HCT116 (cell line): ENCODE results near the gene PROX1. TPM values are rescaled to one million over a fixed set of nuclear protein-coding genes. Genes with fewer than 3 reads are reported as not detected.

Source experiments
- ATAC-seq: fragments of 200-7000 bp; cut with Tn5 transposase; 2 replicates; pipeline ENCODE4 v1.9.1; 2020; ENCODE audit warnings: mild to moderate bottlenecking, moderate library complexity
- BruUV-seq: library from RNA; stranded (reverse); fragments of 400-500 nt; replicated peaks from 2 replicates; lab custom pipeline; 2021; lab: Mats Ljungman, UMichigan
- CTCF ChIA-PET: fragments of 300-600 bp; sonication (Branson Sonifier 250); formaldehyde crosslinking; loops from one replicate; lab custom pipeline; 2021; ENCODE audit warnings: antibody characterized with exemption; lab: Charles Lee
- POLR2A ChIA-PET: fragments of 300-600, 350-600 bp; sonication (Branson Sonifier 250); formaldehyde crosslinking; loops from one replicate; lab custom pipeline; 2021; ENCODE audit warnings: antibody characterized with exemption; lab: Charles Lee
- RAD21 ChIA-PET, 2 experiments: fragments of 300-600 bp; sonication (Branson Sonifier 250); formaldehyde crosslinking; loops; one replicate each; lab custom pipeline; 2023; ENCODE audit warnings: low total read pairs in 2 of 2; ENCODE audit not compliant: uncharacterized antibody in 2 of 2, unreplicated experiment in 2 of 2, low non-redundant PET in 1 of 2; lab: Charles Lee
- DNase-seq: peaks from one replicate; pipeline ENCODE4 v3.0.0-alpha.2; 2010; ENCODE audit warnings: low read depth, low spot score
- H2AFZ ChIP-seq: fragments of 200-600 bp; shearing (Covaris generic), sonication (generic); 2 replicates; pipeline ENCODE4 v1.6.1; 2017; ENCODE audit warnings: low read depth, mixed run types, mixed read lengths, antibody characterized with exemption, low read length; ENCODE audit not compliant: poor library complexity, severe bottlenecking
- H3K27ac ChIP-seq: 2 replicates; pipeline ENCODE4 v1.5.1; 2012; ENCODE audit warnings: low read depth, low read length
- H3K27me3 ChIP-seq: fragments of 200-600 bp; sonication (generic); 2 replicates; pipeline ENCODE4 v1.6.1; 2016; ENCODE audit warnings: mixed run types, low read length, mixed read lengths; ENCODE audit not compliant: insufficient read depth
- H3K36me3 ChIP-seq, 2 experiments: fragments of 200-500 bp in 1 of 2; fragments of 200-600 bp in 1 of 2; sonication (Bioruptor generic) in 1 of 2; sonication (generic) in 1 of 2; 2 replicates each; pipeline versions ENCODE4 v1.5.1 to v1.6.1; 2014 to 2016; ENCODE audit warnings: low read length in 2 of 2, inconsistent platforms in 1 of 2, mixed read lengths in 1 of 2, mixed run types in 1 of 2; ENCODE audit not compliant: insufficient read depth in 2 of 2, control insufficient read depth in 1 of 2
- H3K4me1 ChIP-seq, 2 experiments: fragments of 200-600 bp in 1 of 2; sonication (generic) in 1 of 2; 2 replicates each; pipeline versions ENCODE4 v1.5.1 to v1.6.1; 2012 to 2017; ENCODE audit warnings: low read length in 2 of 2, inconsistent platforms in 1 of 2, mild to moderate bottlenecking in 1 of 2, mixed read lengths in 1 of 2, mixed run types in 1 of 2, moderate library complexity in 1 of 2; ENCODE audit not compliant: insufficient read depth in 2 of 2, control insufficient read depth in 1 of 2
- H3K4me2 ChIP-seq: fragments of 200-600 bp; sonication (generic); 2 replicates; pipeline ENCODE4 v1.6.1; 2017; ENCODE audit warnings: mixed run types, low read length, mixed read lengths
- H3K4me3 ChIP-seq, 2 experiments: fragments of 200-600 bp in 1 of 2; sonication (generic) in 1 of 2; replicated peaks in 1 of 2; 2 replicates each; pipeline ENCODE4 v1.5.1; 2011 to 2016; ENCODE audit warnings: low read length in 2 of 2, control low read depth in 1 of 2, low read depth in 1 of 2, mild to moderate bottlenecking in 1 of 2, mixed read lengths in 1 of 2, mixed run types in 1 of 2
- H3K79me2 ChIP-seq: fragments of 200-600 bp; sonication (generic); 2 replicates; pipeline ENCODE4 v1.6.1; 2017; ENCODE audit warnings: mild to moderate bottlenecking, mixed run types, low read length, moderate library complexity, mixed read lengths; ENCODE audit not compliant: insufficient read depth
- H3K9ac ChIP-seq: fragments of 200-600 bp; sonication (generic); 2 replicates; pipeline ENCODE4 v1.6.1; 2016; ENCODE audit warnings: low read length, mixed read lengths
- H3K9me2 ChIP-seq: fragments of 200-600 bp; sonication (generic), shearing (Covaris generic); 2 replicates; pipeline ENCODE4 v1.6.1; 2017; ENCODE audit warnings: mixed run types, mild to moderate bottlenecking, moderate library complexity; ENCODE audit not compliant: insufficient read depth
- H3K9me3 ChIP-seq, 2 experiments: fragments of 200-500 bp in 1 of 2; fragments of 200-600 bp in 1 of 2; sonication (Bioruptor generic) in 1 of 2; sonication (generic) in 1 of 2; 2 replicates each; pipeline ENCODE4 v1.6.1; 2014 to 2017; ENCODE audit warnings: low read length in 2 of 2, mixed read lengths in 2 of 2, inconsistent platforms in 1 of 2, low read depth in 1 of 2, mild to moderate bottlenecking in 1 of 2, mixed run types in 1 of 2, moderate library complexity in 1 of 2; ENCODE audit not compliant: control insufficient read depth in 1 of 2, insufficient read depth in 1 of 2
- H4K20me1 ChIP-seq: fragments of 200-600 bp; sonication (generic), shearing (Covaris generic); 2 replicates; pipeline ENCODE4 v1.6.1; 2017; ENCODE audit warnings: mixed run types, mild to moderate bottlenecking, moderate library complexity; ENCODE audit not compliant: insufficient read depth
- ATF3 ChIP-seq: IDR thresholded peaks from 2 replicates; pipeline ENCODE4 v1.6.1; 2012
- CBX3 ChIP-seq: IDR thresholded peaks from 2 replicates; pipeline ENCODE4 v1.6.1; 2012; ENCODE audit warnings: low read depth
- CEBPB ChIP-seq: IDR thresholded peaks from 2 replicates; pipeline ENCODE4 v1.6.1; 2012; ENCODE audit warnings: low read depth
- ELF1 ChIP-seq: IDR thresholded peaks from 2 replicates; pipeline ENCODE4 v1.6.1; 2012; ENCODE audit warnings: low read depth, borderline replicate concordance
- EZH2 ChIP-seq: fragments of 200-600 bp; sonication (generic); IDR thresholded peaks from 2 replicates; pipeline ENCODE4 v1.6.1; 2017; ENCODE audit warnings: antibody characterized with exemption, mixed run types
- EZH2phosphoT487 ChIP-seq: fragments of 200-600 bp; IDR thresholded peaks from 2 replicates; pipeline ENCODE4 v1.6.1; 2018; ENCODE audit warnings: antibody characterized with exemption, borderline replicate concordance
- FOSL1 ChIP-seq: IDR thresholded peaks from 2 replicates; pipeline ENCODE4 v1.6.1; 2012; ENCODE audit warnings: low read depth
- POLR2A ChIP-seq: IDR thresholded peaks from 2 replicates; pipeline ENCODE4 v1.7.0; 2011; ENCODE audit warnings: borderline replicate concordance; ENCODE audit not compliant: insufficient read depth, insufficient read length; ENCODE audit errors: extremely low read depth
- REST ChIP-seq: IDR thresholded peaks from 2 replicates; pipeline ENCODE4 v1.6.1; 2012; ENCODE audit warnings: low read depth
- SIN3A ChIP-seq: IDR thresholded peaks from 2 replicates; pipeline ENCODE4 v1.6.1; 2012; ENCODE audit warnings: low read depth
- SP1 ChIP-seq: IDR thresholded peaks from 2 replicates; pipeline ENCODE4 v1.6.1; 2012; ENCODE audit warnings: low read depth
- TCF7L2 ChIP-seq: IDR thresholded peaks from 2 replicates; pipeline ENCODE4 v1.7.0; 2011; ENCODE audit warnings: borderline replicate concordance, inconsistent platforms; ENCODE audit not compliant: insufficient read depth, insufficient read length; ENCODE audit errors: extremely low read depth
- YY1 ChIP-seq: IDR thresholded peaks from 2 replicates; pipeline ENCODE4 v1.6.1; 2011; ENCODE audit warnings: low read length, low read depth, moderate library complexity, mild to moderate bottlenecking; ENCODE audit not compliant: insufficient replicate concordance; ENCODE audit errors: extremely low read depth
- ZFX ChIP-seq: fragments of 450-650 bp; IDR thresholded peaks from 2 replicates; pipeline ENCODE4 v1.6.1; 2017
- intact Hi-C: fragments of 100-400 bp; cut with micrococcal nuclease; formaldehyde crosslinking; loops from 2 replicates; pipeline ENCODE4 v1.10.0; 2022
- total RNA-seq: library from RNA; stranded (reverse); gene quantifications from one replicate; pipeline ENCODE4 v1.2.1, GENCODE V29; 2021; ENCODE audit not compliant: unreplicated experiment

Gene PROX1
- total RNA-seq, 1 experiment from 2014 or later: 0.22 TPM

- ATAC-seq: no peak
- Histone ChIP-seq H3K4me1 (no peaks in the 10 kb centered on the region), H3K4me2 (no peak overlapping the region), H3K79me2 (no peaks in the 10 kb centered on the region), H3K27ac (no peak overlapping the region), H3K36me3 (no peaks in the 10 kb centered on the region), H3K9ac (no peak overlapping the region), H3K9me2 (no peaks in the 10 kb centered on the region), H3K27me3 (peaks cover 9% of the 10 kb centered on the region; the same call in 1 of the 2 replicates), H4K20me1 (no peaks in the 10 kb centered on the region), H3K9me3 (no peaks in the 10 kb centered on the region), H3K4me3 (no peak overlapping the region), H2AFZ (no peak overlapping the region)
- BruUV-seq: no TSS peak
- TF ChIP-seq TCF7L2: no peak
- TF ChIP-seq SP1: no peak
- TF ChIP-seq ELF1: no peak
- no peak for TF ChIP-seq CEBPB
- no peak for TF ChIP-seq FOSL1
- DNase-seq: no peak
- ChIA-PET CTCF (no interaction called here), RAD21 (no interaction called here), POLR2A (no interaction called here)
- intact Hi-C loops: no loop called here
Measured at GRCh38 chr1:214018386-214019268, 30.9 kb downstream of the PROX1 start.

- no peaks in the 10 kb centered on the region for H4K20me1 ChIP-seq
- ATAC-seq (no peak), DNase-seq (no peak)
- no peak overlapping the region for H3K4me2 ChIP-seq
- H3K4me1 ChIP-seq: no peaks in the 10 kb centered on the region
- no peak overlapping the region for H3K9ac ChIP-seq
- CTCF ChIA-PET: no interaction called here
- H3K27me3 ChIP-seq: peaks cover 9% of the 10 kb centered on the region; the same call in 1 of the 2 replicates
- POLR2A ChIA-PET: no interaction called here
- H3K9me3 ChIP-seq: no peaks in the 10 kb centered on the region
- RAD21 ChIA-PET: no interaction called here
- intact Hi-C loops: no loop called here
- H2AFZ ChIP-seq: no peak overlapping the region
- BruUV-seq: no TSS peak
- H3K36me3 ChIP-seq: no peaks in the 10 kb centered on the region
- no peak overlapping the region for H3K27ac ChIP-seq
- H3K4me3 ChIP-seq: no peak overlapping the region
- no peaks in the 10 kb centered on the region for H3K79me2 ChIP-seq
- H3K9me2 ChIP-seq: no peaks in the 10 kb centered on the region
- TF ChIP-seq ATF3 (no peak), ZFX (no peak), TCF7L2 (no peak), SP1 (no peak), SIN3A (no peak), YY1 (no peak), EZH2 (no peak), REST (no peak), EZH2phosphoT487 (no peak), ELF1 (no peak), POLR2A (no peak), FOSL1 (no peak), CBX3 (no peak), CEBPB (no peak)
Measured at GRCh38 chr1:214019499-214019898, 31.7 kb downstream of the PROX1 start.
